Glomerular visceral epithelial cell (primary cell): ENCODE results near the gene CLDN7.

Experiments
- DNase-seq: peaks from one replicate; pipeline ENCODE4 v3.0.0-alpha.2; 2016; ENCODE audit errors: extremely low spot score

The CLDN7 gene

GRCh38 chr17:7262192-7262934 lies at the start of gene CLDN7:
Gene CLDN7, minus strand, starts transcription at chr17:7262478. Its CDS starts 435 bp downstream, at chr17:7262043.
- no peak for DNase-seq

- no peak for DNase-seq
These were observed 48.9 kb upstream of the CLDN7 start for GRCh38 chr17:7311110-7311705.

- no peak for DNase-seq
These were observed 47.4 kb upstream of the CLDN7 start for GRCh38 chr17:7309628-7310027.

GRCh38 chr17:7308625-7309433 lies 46.6 kb upstream of the CLDN7 start:
- DNase-seq: peak; percentile 82

- DNase-seq: peak; percentile 32
These were observed 45.7 kb upstream of the CLDN7 start for GRCh38 chr17:7307686-7308624.

GRCh38 chr17:7306911-7307685 lies 44.8 kb upstream of the CLDN7 start, which contains the start of gene EIF5A:
Gene EIF5A, plus strand, starts transcription at chr17:7307628. Its CDS starts 2,008 bp downstream, at chr17:7309636.
- DNase-seq: peak; percentile 100

GRCh38 chr17:7304179-7304578 lies 41.9 kb upstream of the CLDN7 start:
- no peak for DNase-seq

GRCh38 chr17:7296189-7296861 lies 34.0 kb upstream of the CLDN7 start:
- DNase-seq: peak; percentile 86

- no peak for DNase-seq
These were observed 33.2 kb upstream of the CLDN7 start for GRCh38 chr17:7295230-7296180.

- DNase-seq: peak; percentile 48
These were observed 32.4 kb upstream of the CLDN7 start, which contains the start of gene YBX2 for GRCh38 chr17:7294614-7295153. Gene YBX2, minus strand, starts transcription at chr17:7294639. Its CDS starts 139 bp downstream, at chr17:7294500.

GRCh38 chr17:7293816-7294613 lies 31.7 kb upstream of the CLDN7 start:
- DNase-seq: no peak

- peak; percentile 66 for DNase-seq
These were observed 30.9 kb upstream of the CLDN7 start for GRCh38 chr17:7293159-7293558.

GRCh38 chr17:7292729-7293128 lies 30.5 kb upstream of the CLDN7 start:
- no peak for DNase-seq

- DNase-seq: no peak
These were observed 29.9 kb upstream of the CLDN7 start for GRCh38 chr17:7292194-7292593.

- DNase-seq: no peak
These were observed 28.4 kb upstream of the CLDN7 start for GRCh38 chr17:7290685-7291084.

- no peak for DNase-seq
These were observed 27.9 kb upstream of the CLDN7 start for GRCh38 chr17:7290166-7290565.

- no peak for DNase-seq
These were observed 27.2 kb upstream of the CLDN7 start for GRCh38 chr17:7289256-7290032.
